GM12875 (cell line): ENCODE results near the gene ZNF609.
"Not testable (repeated sequence)": the region's sequence is repeated elsewhere in the genome, so short reads cannot be mapped to it uniquely, and the experiment has no call there.

Source experiments
- H3K4me3 ChIP-seq: one replicate; pipeline ENCODE4 v1.5.1; 2011; ENCODE audit warnings: low read depth, low read length, control low read depth
- CTCF ChIP-seq: IDR thresholded peaks from 2 replicates; pipeline ENCODE4 v1.5.1; 2011; ENCODE audit warnings: low read depth, mild to moderate bottlenecking, control low read depth, inconsistent platforms, low read length, moderate library complexity, borderline replicate concordance; ENCODE audit not compliant: insufficient read depth

ZNF609 gene

DNA sequence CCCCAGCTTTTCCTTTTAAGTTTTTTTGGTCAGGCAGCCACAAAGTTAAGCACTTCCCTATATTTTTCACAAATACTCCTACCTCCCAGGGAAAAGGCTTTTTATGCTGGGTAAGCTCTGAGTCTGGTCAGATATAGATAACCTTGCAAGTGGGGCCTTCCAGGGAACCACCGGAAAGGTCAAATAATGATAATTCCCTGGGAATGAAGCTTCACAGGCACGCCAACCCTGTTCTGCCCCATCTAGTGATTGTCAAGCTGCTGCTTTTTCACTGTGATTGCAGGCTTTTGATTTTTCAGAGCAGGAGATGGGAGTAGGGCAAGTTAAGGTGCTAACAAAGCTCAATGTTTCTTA, 121.0 kb downstream of the ZNF609 start:
- no peak overlapping the region for H3K4me3 ChIP-seq

DNA sequence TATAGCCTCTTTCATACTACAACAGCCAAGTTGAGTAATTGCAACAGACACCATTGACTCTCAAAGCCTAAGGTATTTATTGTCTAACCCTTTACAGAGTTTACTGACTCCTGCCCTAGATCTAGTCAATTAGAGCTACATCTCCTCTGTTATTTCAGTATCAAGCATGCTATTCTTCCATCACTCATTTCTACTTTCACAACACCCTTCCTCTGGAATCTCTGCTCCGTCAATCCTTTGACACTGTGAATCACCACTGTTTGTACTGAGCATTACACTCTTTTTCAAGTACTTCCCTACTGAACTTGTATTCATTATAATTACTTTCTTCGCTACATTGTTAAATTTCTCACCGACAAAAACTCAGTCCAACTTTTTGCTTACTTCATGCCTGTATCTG, 121.8 kb downstream of the ZNF609 start:
- H3K4me3 ChIP-seq = no peak overlapping the region
- no peak for TF ChIP-seq CTCF

More for the DNA sequence above, 121.0 kb downstream of the ZNF609 start:
- no peak for TF ChIP-seq CTCF

DNA sequence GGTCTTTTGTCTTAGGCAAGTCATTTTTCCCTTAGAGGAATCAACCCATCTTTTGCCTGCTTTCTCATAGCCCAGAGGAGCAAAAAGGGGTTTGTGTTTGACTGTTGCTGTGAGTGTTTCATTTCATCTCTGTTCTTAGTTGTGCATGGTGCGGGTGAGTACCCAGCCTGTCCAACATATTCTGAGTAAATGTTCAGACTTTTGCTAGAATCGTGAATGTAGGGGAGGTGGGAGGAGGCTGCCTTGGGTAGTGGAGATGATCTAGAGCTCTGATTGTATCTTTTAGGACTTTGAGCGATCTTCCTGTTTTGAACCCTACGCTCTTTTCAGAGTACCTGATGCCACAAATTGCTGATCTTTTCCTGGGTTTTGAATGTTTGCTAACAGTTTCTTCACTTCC, 123.1 kb downstream of the ZNF609 start:
- H3K4me3 ChIP-seq = no peak overlapping the region
- no peak for TF ChIP-seq CTCF

DNA sequence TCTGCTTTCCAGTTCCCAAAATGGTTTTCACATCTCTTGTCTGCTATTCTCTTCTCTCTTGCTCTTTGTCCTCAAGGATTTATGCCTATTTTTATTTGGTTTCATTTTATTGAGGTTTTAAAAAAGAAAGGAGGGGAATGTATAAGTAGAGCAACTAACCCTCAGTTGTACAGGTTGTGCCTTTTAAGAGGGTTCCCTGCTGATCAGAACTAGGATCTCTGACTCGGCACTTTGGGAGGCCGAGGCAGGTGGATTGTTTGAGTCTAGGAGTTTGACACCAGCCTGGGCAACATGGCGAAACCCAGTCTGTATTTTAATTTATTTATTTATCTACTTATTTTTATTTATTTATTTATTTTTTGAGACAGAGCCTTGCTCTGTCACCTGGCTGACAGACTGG, 123.6 kb downstream of the ZNF609 start:
- no peak overlapping the region for H3K4me3 ChIP-seq
- TF ChIP-seq CTCF = no peak

GRCh38 chr15:64586259-64586870, 126.0 kb downstream of the ZNF609 start:
- no peak overlapping the region for H3K4me3 ChIP-seq
- TF ChIP-seq CTCF = no peak

GRCh38 chr15:64586984-64587383, 126.6 kb downstream of the ZNF609 start:
- H3K4me3 ChIP-seq = no peak overlapping the region
- TF ChIP-seq CTCF = no peak

GRCh38 chr15:64589435-64590084, 129.2 kb downstream of the ZNF609 start:
- no peak overlapping the region for H3K4me3 ChIP-seq
- no peak for TF ChIP-seq CTCF

- H3K4me3 ChIP-seq = not testable (repeated sequence)
Measured at GRCh38 chr15:64592845-64593244, 132.5 kb downstream of the ZNF609 start.
